OCI-LY3 (cell line): ENCODE results near the gene LAMA1.

Experiments
- H2AFZ ChIP-seq: fragments of 200-600, 300-600 bp; shearing (Covaris generic); 2 replicates; pipeline ENCODE4 v1.6.0; 2014; ENCODE audit warnings: antibody characterized with exemption, low read depth, low read length
- H3K27ac ChIP-seq: fragments of 200-600, 300-600 bp; sonication (generic); 2 replicates; pipeline ENCODE4 v1.5.1; 2014; ENCODE audit warnings: mild to moderate bottlenecking, low read length, moderate library complexity, mixed read lengths
- H3K27me3 ChIP-seq: fragments of 200-600, 300-600 bp; sonication (generic); 2 replicates; pipeline ENCODE4 v1.6.1; 2014; ENCODE audit warnings: low read depth, low read length, mixed read lengths
- H3K36me3 ChIP-seq: fragments of 200-600, 300-600 bp; sonication (generic); replicated peaks from 2 replicates; pipeline ENCODE3; 2014; ENCODE audit warnings: low read depth, low read length, mixed read lengths
- H3K4me1 ChIP-seq: fragments of 300-600, 200-600 bp; sonication (generic); 2 replicates; pipeline ENCODE4 v1.6.1; 2014; ENCODE audit warnings: low read length, mixed read lengths
- H3K4me2 ChIP-seq: fragments of 200-600, 300-600 bp; sonication (generic); 2 replicates; pipeline ENCODE4 v1.6.1; 2014; ENCODE audit warnings: low read length, mixed read lengths
- H3K4me3 ChIP-seq: fragments of 300-600, 200-600 bp; sonication (generic); 2 replicates; pipeline ENCODE4 v1.5.1; 2014; ENCODE audit warnings: antibody characterized with exemption, mild to moderate bottlenecking, low read length, moderate library complexity
- H3K79me2 ChIP-seq: fragments of 300-600, 200-600 bp; shearing (Covaris generic); 2 replicates; pipeline ENCODE4 v1.6.1; 2014; ENCODE audit warnings: mild to moderate bottlenecking, low read length, mixed read lengths
- H3K9ac ChIP-seq: fragments of 300-600, 200-600 bp; shearing (Covaris generic); 2 replicates; pipeline ENCODE4 v1.6.0; 2014; ENCODE audit warnings: mild to moderate bottlenecking, low read length, moderate library complexity
- H3K9me3 ChIP-seq: fragments of 200-600, 300-600 bp; shearing (Covaris generic); 2 replicates; pipeline ENCODE4 v1.6.1; 2014; ENCODE audit warnings: low read length, mixed read lengths; ENCODE audit not compliant: insufficient read depth
- H4K20me1 ChIP-seq: fragments of 200-600, 300-600 bp; sonication (generic); 2 replicates; pipeline ENCODE4 v1.6.1; 2016; ENCODE audit warnings: low read length, mixed read lengths; ENCODE audit not compliant: insufficient read depth
- CTCF ChIP-seq: fragments of 200-600, 300-600 bp; sonication (generic); IDR thresholded peaks from 2 replicates; pipeline ENCODE4 v1.5.1; 2014; ENCODE audit warnings: antibody characterized with exemption, low read length, low read depth
- EZH2phosphoT487 ChIP-seq: fragments of 200-600 bp; shearing (Covaris generic); IDR thresholded peaks from 2 replicates; pipeline ENCODE4 v1.6.1; 2018; ENCODE audit warnings: antibody characterized with exemption, mixed run types, low read depth

The LAMA1 gene

DNA sequence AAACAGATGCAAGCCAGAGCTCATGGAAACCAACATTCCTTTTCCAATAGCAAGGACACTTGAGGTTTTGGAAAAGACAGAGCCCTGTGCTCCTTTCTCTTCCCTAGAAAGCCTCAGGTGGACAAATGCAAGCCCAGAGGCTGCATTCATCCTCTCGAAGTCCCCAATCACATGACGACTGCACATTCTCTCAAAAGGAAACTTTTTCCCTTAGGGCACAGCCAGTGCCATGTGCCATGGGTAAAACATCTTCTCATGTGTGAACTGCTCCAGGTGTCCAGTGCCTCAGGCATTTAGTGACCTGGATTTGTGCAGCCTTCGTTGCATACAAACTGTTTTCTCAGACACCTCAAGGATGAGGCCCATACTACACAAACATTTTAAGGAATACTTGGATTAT lies 140.7 kb downstream of the LAMA1 start:
- Histone ChIP-seq H2AFZ (no peak overlapping the region), H4K20me1 (no peaks in the 10 kb centered on the region), H3K4me2 (no peak overlapping the region), H3K9ac (no peak overlapping the region), H3K27me3 (no peaks in the 10 kb centered on the region), H3K9me3 (no peaks in the 10 kb centered on the region), H3K4me3 (no peak overlapping the region), H3K27ac (no peak overlapping the region), H3K36me3 (no peaks in the 10 kb centered on the region), H3K79me2 (no peaks in the 10 kb centered on the region), H3K4me1 (no peaks in the 10 kb centered on the region)
- TF ChIP-seq EZH2phosphoT487 (no peak), CTCF (no peak)

GRCh38 chr18:6975084-6975483 lies 142.5 kb downstream of the LAMA1 start:
- no peak overlapping the region for H2AFZ ChIP-seq
- H3K9ac ChIP-seq: no peak overlapping the region
- no peaks in the 10 kb centered on the region for H3K4me1 ChIP-seq
- H4K20me1 ChIP-seq: no peaks in the 10 kb centered on the region
- H3K9me3 ChIP-seq: no peaks in the 10 kb centered on the region
- H3K27ac ChIP-seq: no peak overlapping the region
- H3K4me3 ChIP-seq: no peak overlapping the region
- H3K36me3 ChIP-seq: no peaks in the 10 kb centered on the region
- H3K27me3 ChIP-seq: no peaks in the 10 kb centered on the region
- H3K4me2 ChIP-seq: no peak overlapping the region
- no peak for TF ChIP-seq CTCF
- TF ChIP-seq EZH2phosphoT487: no peak
- no peaks in the 10 kb centered on the region for H3K79me2 ChIP-seq

DNA sequence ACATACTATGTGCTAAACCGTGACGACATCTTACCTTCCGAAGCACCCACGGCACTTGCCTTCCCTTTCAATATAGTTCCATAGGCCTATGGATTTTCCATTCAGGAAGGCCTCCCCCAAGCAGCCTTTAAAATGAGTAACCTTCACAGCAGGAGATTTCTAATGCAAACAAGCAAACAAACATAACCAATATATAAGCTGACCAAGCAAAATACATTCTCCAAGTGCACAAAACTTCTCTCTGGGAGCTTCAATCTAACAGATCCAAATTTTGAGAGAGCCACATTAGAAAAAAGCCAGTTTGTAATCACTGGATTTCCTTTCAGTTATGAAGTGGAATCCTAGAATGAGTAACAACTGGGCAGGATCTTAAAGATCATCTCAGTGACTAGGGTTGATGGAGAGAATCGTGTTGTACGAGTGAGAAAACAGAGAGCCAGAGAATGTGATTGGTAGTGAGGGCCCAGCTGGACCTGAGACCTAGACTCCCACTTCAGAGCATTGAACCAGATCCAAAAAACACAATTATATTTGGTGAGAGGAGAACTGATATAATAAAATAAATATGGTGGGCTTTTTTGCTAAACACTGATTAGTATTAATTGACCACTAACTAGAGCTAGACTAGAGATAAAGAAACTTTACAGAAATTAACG lies 145.6 kb downstream of the LAMA1 start:
- Histone ChIP-seq H2AFZ (no peak overlapping the region), H3K4me1 (no peaks in the 10 kb centered on the region; the same call in 1 of the 2 replicates), H3K9ac (no peak overlapping the region), H3K79me2 (no peaks in the 10 kb centered on the region), H3K27me3 (no peaks in the 10 kb centered on the region), H3K4me2 (no peak overlapping the region), H3K4me3 (no peak overlapping the region), H3K27ac (no peak overlapping the region), H3K36me3 (no peaks in the 10 kb centered on the region), H4K20me1 (no peaks in the 10 kb centered on the region), H3K9me3 (no peaks in the 10 kb centered on the region)
- TF ChIP-seq EZH2phosphoT487 (no peak), CTCF (no peak)

DNA sequence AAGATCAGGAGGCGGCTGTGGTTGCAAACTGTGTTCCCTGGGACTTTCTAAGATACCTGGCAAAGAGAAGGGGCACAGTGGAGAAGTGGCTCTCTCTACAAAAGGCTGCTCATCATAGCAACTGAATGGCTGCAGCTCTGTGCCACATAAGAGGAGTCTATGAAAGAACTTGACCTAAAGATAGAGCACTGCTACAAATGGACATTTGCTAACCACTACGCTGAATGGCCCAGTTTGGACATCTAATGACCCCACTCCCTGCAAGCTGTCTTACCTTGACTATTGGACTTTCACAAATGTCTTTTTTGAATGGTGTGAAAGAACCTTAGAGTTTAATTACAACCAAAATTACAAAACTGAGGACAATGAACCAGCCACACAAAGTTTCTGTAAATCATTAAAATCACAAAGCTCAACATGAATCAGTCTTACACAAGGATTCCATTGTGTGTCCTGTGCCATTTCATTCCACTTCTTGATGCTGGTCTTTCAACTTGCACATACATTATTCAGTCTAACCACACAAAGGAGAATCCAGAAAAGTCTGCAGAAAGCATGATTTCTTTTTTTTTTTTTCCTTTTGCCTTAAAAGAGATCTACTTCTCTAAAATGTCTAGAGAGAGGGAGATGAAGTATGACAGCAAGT lies 154.0 kb downstream of the LAMA1 start:
- Histone ChIP-seq H3K36me3 (no peaks in the 10 kb centered on the region), H2AFZ (no peak overlapping the region), H3K4me1 (no peaks in the 10 kb centered on the region), H3K27me3 (no peaks in the 10 kb centered on the region), H3K79me2 (no peaks in the 10 kb centered on the region), H3K4me2 (no peak overlapping the region), H4K20me1 (no peaks in the 10 kb centered on the region), H3K9ac (no peak overlapping the region), H3K9me3 (peaks cover 4% of the 10 kb centered on the region; the same call in 1 of the 2 replicates), H3K4me3 (no peak overlapping the region), H3K27ac (no peak overlapping the region)
- TF ChIP-seq EZH2phosphoT487 (no peak), CTCF (no peak)
